Activated T-helper 9 cell treated with anti-CD3 and anti-CD28 coated beads, Interleukin-2, amount 50 U/mL, for 16 hours (primary cell): Measurements from ENCODE around the gene KIRREL3.

Experiments
- DNase-seq: peaks from one replicate; pipeline ENCODE4 v3.0.0-alpha.2; 2020; ENCODE audit warnings: low read depth

KIRREL3 gene

DNA sequence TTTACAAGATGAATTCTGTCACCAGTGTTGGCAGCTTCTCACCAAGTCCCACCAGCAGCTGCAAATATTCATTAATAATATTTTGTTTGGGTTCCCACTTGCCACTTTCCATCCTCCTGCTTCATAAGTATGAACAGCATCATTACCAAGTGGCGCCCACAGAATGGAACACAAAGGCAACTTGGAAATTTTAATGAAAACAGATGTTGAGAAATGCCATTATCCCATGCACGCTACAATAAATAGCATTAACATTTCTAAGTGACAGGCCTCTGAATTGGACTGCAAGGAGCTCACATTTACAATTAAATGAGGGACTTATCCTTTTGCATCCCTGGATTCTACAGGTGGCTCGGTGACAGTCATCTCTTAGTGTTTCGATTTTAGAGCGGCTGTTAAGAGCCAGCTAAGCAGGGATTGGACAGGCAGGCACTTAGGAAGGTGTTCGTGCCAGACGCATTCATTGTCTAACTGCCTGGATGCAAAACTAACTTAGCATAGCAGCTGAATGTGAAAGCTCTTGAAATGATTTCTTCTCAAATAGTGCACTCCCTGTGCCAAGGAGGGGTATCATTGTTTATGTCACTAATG, 170.3 kb downstream of the KIRREL3 start:
- DNase-seq = no peak

DNA sequence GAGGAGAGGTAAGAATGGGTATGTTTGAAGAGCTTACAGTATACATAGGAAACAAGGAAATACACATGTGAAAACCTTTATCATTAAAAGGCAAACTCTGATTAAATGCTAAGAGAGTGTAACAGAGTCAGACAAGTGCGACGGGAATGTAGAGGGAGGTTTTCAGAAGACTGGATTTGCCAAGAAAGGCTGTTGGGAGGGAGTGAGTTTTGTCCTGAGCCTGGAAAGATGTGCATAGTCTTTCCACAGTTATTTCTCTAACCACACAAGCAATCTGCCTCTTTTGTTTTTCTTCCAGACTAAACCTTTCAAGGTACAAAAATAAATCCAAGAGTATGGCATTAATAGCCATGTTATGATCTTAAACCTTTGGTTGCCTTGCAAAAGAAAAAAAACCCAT, 170.9 kb downstream of the KIRREL3 start:
- DNase-seq = no peak

DNA sequence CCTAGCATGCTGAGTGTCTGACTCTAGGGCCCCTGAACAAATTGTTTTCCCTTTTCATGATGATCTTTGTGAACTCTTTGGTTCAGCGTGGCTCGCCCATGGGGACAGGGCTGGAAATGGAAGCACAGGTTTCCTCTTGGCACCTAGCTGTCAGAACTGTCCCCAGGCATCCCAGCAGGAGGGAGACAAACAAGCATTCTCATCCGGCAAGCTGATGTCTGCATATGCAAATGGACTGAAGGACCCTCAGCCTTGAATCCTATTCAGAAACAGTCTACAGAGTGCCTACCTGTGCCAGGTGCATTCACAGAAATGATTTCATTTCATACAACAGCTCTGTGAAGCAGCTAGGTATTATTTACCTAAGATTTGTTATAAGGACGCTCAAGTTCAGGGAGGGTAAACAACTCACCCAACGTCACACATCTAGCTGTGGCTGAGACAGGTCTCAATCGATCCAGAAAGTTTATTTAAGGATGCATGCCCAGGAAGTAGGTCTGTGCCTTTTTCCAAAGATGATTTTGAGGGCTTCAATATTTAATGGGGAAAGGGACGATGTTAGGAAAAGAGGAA, 176.4 kb downstream of the KIRREL3 start:
- DNase-seq = no peak

DNA sequence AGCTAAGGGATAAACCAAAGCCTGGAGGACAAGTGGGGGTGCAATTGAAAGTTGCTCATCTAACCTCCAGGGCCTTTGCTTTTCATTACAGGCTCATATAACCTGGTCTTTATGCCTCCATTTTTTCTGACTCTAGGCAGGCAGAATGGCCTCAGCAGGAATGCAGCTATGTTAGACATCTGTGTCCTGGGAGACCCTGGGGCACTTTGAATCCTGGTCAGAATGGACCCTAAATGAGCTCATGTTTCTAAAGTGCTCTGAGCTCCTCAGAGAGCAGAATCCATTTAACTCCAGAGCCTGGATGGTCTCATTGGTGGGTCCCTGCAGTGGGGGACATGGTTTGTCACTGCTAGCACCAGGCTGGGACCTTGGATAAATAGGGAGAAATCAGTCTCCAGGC, 177.3 kb downstream of the KIRREL3 start:
- no peak for DNase-seq

DNA sequence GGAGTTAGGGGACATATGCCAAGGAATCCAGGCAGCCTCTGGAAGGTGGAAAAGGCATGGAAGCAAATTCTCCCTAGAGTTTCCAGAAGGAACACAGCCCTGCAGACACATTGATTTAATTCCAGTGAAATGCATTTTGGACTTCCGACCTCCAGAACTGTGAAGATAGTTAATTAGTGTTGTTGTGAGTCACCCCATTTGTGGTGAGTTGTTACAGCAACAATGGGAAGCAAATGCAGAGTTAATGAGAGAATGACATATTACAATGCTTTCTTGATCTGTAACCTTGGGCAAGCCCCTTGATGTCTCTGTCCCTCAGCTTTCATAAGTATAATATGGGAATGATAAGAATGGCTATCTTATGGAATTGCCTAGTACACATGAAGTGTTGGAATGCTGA, 178.7 kb downstream of the KIRREL3 start:
- no peak for DNase-seq

DNA sequence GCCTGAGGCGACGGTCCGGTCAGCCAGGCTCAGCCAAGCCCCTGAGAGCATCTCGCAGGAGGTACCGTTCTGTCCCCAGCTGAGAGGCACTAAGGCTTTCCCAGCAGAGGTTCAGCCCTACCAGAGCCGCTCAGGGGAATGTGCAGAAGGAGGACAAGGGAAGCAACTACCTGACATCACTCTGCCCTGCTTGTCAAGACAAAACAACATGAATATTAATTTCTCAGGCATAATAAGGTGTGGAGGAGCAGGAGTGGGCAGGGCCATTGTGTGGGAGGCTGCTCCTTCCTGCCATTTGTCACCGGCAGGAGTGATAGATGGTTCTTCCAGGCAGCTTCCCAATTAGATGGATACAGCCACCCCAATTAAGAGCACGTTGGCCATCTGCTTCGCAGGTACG, 181.4 kb downstream of the KIRREL3 start:
- DNase-seq = no peak

DNA sequence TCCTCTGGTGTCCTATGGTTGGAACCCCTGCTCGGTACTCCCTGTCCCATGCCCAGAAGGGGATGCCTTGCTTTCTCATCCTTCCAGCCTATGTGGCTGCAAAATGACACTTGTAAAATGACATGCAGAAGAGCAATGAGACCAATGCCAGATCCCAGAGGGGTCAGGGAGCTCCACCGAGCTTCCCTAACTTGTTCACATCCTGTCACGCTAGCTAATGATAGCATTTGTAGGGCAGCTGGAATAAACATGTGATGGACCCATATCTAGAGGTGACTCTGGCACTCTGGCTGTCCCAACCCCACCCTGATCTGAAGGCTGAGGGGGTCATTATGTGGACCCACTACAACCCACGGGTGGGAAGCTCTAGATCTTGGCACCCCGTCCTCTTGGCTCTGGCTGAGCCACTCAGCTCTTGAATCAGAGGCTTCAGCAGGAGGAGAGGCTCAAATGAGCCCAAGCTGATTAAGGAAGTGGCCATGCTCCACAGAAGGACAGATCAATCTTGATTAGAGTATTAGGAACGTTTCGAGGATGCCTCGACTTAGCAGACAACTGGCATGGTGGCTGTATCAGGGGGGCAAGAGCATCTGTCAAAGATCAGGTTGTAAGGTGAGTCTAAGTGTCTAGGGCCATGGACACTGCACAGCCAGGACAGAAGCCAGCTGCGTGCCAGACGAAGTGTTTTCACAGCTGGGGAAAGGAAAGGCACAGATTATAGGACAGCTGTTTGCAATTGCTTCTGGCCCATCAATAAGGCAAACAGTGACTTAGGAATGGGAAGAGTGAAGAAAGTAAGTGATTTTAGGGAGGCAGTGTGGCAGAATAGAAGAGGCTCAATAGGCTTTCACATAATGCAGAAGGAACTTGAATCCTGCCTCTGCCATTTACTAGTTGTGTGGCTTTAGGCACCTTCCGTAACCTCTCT, 182.8 kb downstream of the KIRREL3 start:
- no peak for DNase-seq

DNA sequence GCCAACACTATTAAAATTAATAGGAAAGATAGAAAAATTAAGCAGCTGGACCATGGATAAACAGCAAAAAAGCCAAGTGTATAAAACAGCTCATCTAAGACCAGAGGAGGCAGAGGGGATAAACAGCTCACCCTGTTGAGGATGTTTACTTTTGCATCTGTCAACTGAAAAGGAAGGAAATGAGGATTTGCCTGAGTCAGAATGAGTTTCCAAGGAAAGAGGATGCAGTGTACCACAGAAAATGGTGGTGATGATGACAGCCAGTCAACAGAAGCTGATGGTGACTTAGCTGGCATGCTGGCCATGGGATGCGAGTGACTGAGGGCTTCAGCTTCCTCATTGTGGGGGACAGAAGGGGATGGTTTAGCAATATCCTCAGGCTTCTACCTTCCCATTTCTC, 183.5 kb downstream of the KIRREL3 start:
- DNase-seq = no peak

DNA sequence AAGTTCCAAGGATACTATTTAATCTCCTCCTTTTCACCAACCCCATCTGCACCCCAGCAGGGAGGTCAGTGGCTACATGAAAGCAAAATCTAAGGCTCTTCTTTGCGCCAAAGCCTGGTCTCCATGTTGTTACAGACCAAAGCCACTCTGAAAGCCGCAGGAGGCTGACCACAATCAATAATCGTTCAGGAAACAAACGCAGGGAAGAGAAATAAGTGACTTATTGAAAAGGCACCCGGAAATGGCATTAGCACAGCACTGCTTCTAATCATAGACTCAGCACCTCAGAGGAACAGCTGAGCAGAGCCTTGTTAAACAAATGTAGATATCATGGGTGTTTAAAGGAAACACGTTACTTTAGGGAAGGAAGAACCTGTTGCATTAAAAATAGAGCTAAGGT, 183.9 kb downstream of the KIRREL3 start:
- DNase-seq = no peak

DNA sequence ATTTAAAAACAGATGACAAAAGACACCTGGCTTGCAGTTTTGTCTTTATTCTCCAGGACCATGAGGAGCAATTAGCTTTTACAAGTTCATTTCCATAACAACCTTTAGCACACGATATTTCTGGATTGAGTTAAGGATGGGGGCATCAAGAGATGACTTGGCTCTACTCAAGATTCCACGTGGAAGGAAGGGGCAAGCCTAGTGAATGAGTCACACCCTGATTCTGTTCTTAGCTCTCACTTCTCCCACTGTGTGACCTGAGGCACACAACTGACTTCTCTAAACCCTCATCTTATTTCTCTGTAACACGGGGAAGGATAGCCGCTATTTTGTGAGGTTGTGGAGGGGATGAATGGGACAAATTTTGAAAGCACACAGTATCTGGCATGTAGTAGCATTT, 185.5 kb downstream of the KIRREL3 start:
- no peak for DNase-seq

DNA sequence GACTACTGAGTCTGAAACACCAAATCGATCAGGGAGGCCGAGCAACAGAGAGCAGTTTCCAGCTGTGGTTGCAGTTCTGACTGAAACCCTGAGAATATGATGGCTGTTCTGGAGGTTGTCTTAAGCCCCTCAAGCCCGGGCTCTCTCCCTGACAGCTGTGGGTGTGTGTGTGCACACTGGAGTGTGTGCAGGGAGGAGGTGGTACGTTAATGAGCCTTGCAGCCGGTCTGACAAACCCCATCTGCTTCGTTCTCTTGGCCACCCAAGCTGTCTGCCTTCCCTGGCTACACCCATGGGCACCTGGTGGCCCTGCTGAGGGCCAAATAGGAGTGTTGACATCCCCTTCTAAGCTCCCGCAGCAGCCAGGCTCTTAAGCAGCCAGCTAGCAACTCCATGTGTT, 189.8 kb downstream of the KIRREL3 start:
- no peak for DNase-seq

DNA sequence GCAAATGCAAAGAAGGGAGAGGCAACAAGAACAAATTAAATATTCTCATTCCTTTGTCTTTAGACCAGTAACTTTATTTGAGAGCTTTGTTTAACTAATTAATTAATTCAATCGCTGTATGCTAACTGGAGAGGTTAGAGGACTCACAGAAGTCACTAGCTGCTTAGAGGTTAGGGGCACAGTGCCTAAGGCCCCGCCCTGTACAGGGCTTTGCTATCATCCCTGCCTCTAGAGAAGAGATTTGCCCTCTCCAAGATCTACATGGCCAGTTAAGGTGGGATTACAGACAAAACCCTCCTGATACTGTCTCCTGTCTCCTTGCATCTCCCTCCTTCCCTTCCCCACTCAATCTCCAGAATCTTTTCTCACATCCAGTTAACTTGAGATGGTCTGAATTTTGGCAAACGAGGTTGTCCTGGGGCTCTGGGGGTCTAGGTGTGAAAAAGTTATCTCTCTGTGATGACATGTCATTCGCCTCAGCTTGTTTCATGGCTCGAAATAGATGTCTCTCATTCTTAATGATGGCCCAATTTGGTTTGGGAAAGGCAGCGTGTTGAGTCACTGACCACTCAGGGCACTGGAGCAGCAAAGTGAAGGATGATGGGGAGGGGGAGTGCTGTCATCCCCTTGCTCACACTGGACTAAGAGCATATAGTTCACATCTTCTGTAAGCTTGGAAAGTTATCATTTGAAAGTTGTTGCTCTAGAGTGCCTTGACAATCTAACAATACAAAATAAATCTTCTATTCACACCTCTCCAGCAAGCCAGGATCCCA, 190.9 kb downstream of the KIRREL3 start:
- no peak for DNase-seq

DNA sequence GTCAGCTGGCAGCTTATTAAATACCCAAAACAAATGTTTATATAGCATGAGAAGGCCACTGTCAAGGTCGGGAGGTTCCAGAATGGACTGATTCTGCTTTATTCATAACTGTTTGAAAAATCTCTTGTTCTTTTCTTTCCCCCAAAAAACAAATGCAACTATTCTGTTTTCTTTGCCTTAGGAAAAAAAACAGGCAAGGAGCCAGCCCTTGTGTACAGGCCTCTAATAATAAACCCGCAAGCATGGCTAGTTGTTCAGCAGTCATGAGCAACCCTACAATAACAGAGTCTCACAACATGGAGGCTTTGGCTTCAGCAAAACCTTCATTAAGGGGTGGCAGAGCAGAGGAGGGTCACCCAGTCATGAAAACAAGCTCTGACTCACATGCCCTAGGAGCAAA, 191.7 kb downstream of the KIRREL3 start:
- no peak for DNase-seq

DNA sequence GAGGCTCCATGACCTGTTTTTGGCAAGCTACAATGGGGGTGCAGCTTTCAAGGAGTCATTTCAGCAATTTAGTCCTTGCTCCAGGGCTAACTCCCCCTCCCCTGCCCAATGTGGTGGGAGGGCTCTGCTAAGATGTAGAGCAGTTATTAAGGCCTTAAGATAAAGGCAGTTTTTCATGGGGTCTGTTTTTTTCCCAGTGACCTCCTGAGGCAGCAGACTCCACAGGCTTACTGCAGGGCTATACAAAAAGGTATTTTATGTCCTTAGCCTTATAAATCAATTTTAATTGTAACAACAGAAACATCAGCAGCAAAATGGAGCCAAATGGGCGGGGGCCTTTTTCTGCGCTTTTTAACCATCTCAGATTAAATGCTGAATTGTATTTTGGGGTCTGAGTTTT, 192.3 kb downstream of the KIRREL3 start:
- DNase-seq = no peak

DNA sequence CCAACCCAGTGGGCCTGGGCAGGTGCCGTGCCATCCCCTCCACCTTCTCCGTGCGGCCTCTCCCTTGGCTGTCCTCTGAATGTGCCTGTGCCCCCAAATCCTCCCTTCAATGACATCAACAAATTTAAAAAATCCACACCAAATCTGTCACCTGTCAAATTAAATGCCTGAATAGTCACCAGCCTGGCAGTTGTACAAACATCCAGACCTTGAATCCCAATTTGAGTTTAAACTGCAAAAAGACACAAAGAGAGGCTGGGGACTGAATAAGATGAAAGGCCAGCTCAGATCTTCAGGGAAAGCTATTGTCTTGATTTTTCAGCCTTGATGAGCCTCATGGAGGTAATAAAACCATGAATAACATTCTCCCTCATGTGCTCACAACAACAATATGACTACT, 194.7 kb downstream of the KIRREL3 start:
- no peak for DNase-seq

DNA sequence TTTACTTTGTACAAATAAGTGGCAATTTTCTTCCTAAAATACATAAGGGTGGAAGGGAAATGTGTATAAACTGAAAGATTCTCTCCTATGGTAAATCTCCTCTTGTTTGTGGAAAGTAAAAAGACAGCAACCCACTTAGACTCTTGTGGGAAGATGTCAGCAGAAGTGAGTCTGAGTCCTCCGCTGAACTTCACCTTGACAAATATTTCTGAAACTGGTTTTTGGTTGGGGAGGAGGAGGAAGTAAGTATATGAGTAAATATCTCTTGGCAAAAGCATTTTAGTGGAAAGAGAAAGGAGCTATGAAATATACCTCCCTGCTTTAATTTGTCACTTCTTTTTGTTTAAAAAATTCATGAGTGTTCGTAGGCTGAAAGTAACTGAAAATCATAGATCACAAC, 196.2 kb downstream of the KIRREL3 start:
- no peak for DNase-seq

DNA sequence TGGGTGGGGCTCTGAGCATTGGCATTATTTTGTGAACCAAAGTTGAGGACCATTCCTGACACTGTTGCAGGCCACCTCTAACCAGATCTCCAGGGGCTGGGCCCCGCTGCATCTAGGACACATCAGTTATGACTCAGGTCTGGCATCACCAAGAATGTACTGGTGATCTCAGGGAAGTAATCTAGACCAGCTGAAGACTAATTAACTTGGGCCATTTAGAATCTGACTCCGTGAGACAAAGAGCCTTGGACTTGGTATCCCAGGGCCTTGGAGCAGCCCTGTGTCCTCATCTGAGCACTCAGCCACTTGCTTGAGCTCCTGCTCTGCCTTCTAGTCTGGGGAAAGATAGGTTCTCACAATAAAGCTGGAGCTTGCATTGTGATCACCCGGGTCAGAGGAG, 200.6 kb downstream of the KIRREL3 start:
- DNase-seq = no peak

DNA sequence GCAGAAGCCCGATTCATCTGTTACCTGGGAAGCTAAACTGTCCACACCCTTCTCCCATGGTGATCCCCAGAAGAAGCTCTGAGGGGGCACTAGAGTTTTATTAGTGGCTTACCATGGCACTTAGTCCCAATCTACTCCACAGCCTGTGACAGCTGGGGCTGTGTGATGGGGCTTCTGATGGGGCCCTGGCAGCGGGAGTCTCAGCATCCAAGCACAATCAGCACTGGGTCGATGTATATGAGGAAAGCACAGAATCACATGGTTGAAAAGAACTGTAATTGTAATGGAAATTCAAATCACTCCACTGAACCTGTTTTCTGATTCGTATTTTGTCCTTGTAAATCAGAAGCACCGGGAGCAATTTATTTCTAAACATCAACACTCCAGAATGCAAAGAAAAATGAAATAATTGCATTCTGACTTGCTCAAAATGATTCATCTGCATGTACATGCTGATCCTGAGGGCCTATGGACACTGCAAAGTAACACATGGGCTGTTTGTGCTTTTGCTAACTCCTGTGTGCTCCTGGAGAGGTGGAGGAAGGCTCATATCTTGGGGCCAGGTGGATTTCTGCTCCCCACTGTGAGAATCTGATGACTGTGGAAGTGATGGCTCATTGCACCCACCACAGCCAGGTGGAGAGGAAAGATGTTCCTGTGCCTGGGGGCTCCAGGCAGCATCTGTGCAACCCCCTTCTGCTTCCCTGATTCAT, 203.0 kb downstream of the KIRREL3 start:
- DNase-seq = no peak

DNA sequence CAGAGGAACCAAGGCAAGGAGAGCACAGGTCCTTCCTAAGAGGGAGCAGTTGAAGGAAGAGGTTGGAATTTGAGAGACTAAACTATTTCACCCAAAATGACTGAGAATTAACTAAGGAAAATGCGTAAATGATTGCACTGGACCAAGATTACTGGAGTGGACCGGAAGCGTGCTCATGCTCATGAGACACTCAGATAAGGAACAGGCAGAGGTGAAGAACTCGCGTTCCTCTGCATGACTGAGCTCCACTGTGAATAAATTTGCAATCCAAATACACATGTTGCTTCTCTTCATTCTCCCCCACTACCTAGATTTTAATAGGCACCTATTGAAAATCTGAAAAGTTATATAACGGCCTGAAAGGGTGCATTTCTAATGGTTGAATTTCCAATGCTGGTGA, 207.0 kb downstream of the KIRREL3 start:
- no peak for DNase-seq

DNA sequence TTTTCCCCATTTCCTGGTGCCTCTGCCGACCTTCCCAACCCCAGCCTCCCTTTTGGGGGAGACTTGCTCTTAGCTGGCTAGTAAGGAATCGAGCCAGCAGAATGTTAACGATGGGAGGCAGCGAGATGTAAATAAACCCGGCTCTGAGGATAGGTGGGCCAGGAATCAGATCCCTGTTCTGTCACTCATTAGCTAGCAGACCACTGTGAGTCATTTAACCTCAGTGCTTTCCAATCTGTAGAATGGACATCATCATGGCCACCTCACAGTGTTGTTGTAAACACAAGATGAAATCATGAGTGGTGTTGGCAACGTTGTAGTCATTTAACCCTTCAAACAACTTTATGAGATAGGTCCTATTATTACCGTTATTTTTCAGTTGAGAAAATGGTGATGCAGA, 208.6 kb downstream of the KIRREL3 start:
- DNase-seq = no peak

DNA sequence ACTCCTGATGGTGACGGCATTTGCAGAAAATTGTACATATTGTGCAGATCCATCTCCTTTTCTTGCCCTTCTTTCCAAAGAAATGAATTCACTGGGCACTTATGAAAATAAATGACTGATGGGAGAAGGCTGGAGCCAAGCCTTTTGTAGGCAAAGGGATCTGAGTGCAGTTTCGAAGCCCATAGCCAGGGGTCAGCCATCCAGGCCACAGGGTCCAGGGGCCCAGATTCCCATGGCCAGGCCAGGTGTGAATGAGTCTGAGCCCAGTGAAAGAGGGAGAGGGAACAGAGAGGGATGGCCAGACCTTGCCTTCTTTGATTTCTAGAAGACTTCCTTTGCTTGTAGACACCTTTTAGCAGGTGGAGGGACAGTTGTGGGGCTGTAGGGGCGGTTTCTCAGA, 209.1 kb downstream of the KIRREL3 start:
- no peak for DNase-seq

DNA sequence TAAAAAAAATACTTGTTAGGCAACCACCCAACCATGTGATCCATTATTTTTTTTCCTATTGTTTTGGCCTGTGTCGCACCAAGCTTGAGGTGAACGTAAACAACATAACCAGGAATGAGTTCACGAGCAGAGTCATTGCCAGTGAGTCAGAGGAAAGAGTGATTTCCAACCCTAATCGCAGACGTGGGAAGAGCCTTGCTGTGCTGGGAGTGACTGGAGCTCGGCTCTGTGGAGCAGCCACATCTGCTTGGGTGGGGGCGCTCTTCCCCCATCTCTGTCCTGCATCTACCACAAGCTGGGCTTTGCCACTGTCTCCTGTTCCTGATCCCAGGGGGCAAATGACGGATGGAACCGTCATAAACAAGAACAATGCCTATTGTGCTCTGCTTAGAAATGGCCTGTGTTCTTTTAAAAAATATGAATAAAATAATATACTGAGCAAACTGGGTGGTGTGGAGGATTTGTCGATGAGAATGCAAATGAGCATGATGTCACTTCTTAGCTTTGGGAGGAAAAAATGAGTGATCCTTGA, 210.0 kb downstream of the KIRREL3 start:
- no peak for DNase-seq
